HG02938 (cell line): Measurements from ENCODE around the gene CNDP2.
"Not testable (repeated sequence)": the region's sequence is repeated elsewhere in the genome, so short reads cannot be mapped to it uniquely, and the experiment has no call there.

ENCODE experiments used
- ATAC-seq: cut with Tn5 transposase; IDR thresholded peaks from one replicate; pipeline ENCODE4 v1.9.1; 2021; ENCODE audit warnings: mild to moderate bottlenecking, moderate library complexity; ENCODE audit not compliant: unreplicated experiment

Gene CNDP2

DNA sequence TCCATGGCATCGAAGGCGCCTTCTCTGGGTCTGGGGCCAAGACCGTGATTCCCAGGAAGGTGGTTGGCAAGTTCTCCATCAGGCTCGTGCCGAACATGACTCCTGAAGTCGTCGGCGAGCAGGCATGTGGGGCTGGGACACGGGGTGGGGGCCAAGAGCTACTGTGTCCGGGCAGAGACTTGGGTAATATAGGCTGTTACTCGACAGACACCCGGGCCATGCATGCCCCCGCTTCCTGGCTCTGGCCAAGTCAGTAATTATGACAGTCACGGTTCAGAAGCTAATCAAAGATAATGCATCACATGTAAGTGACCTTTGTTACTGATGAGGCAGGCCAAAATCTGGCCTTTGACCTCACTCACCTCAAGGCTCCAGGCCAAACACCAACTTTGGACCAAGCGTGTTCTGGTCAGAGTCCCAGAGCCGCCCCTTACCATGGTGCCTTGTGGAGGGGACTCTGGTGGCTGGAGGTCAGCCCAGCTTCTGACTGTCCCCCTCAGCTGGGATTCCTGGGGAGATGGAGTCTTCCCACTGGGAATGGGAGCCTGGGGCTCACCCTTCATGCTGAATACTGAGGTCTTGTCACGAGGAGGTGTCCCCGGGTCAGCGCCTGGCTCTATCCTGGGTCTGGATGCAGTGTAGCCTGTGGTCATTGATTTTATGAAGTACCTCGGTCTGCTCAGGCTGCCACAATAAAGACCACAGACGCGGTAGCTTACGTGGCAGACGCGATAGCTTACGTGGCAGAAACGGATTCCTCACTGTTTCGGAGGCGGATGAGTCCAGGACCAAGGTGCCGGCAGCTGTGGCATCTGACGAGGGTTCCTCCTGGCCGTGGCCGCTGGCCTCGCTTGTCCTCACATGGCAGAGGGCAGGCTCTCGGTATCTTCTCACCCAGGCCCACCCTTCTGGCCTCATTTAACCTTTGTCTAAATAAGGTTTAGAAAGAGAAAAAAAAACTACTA lies 20.4 kb downstream of the CNDP2 start:
- ATAC-seq: no peak

- ATAC-seq: no peak
Observed at GRCh38 chr18:74517236-74517630, 21.1 kb downstream of the CNDP2 start.

DNA sequence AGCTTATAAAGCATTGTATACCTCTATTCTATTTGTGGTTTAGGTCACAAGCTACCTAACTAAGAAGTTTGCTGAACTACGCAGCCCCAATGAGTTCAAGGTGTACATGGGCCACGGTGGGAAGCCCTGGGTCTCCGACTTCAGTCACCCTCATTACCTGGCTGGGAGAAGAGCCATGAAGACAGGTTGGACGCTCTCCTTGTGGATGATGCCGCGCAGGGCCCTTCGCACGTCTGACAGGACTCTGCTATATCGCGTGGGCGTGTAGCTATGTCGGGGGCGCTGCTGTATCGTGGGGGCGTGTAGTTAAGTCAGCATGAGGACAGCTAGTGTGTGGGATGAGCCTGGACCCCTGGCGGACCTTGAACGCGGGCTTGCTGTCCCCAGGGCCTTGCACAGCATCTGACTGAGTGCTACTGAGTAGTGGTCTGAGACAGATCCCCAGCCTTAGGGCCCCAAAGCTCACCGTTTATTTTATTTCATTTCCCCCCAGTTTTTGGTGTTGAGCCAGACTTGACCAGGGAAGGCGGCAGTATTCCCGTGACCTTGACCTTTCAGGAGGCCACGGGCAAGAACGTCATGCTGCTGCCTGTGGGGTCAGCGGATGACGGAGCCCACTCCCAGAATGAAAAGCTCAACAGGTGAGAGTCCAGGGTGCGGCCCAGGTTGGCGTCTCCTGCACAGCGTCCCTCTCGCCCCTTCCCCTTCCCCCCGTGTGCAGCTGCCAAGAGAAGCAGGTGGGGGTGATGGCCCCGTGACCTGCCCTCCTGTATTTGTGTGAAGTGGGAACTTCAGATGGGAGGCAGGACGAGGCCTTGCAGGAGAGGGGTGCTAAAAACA lies 22.5 kb downstream of the CNDP2 start:
- ATAC-seq: no peak

- no peak for ATAC-seq
Observed at GRCh38 chr18:74519320-74520095, 23.3 kb downstream of the CNDP2 start.

GRCh38 chr18:74520096-74520833 lies 24.1 kb downstream of the CNDP2 start:
- no peak for ATAC-seq

GRCh38 chr18:74521068-74521725 lies 25.0 kb downstream of the CNDP2 start:
- ATAC-seq: no peak

DNA sequence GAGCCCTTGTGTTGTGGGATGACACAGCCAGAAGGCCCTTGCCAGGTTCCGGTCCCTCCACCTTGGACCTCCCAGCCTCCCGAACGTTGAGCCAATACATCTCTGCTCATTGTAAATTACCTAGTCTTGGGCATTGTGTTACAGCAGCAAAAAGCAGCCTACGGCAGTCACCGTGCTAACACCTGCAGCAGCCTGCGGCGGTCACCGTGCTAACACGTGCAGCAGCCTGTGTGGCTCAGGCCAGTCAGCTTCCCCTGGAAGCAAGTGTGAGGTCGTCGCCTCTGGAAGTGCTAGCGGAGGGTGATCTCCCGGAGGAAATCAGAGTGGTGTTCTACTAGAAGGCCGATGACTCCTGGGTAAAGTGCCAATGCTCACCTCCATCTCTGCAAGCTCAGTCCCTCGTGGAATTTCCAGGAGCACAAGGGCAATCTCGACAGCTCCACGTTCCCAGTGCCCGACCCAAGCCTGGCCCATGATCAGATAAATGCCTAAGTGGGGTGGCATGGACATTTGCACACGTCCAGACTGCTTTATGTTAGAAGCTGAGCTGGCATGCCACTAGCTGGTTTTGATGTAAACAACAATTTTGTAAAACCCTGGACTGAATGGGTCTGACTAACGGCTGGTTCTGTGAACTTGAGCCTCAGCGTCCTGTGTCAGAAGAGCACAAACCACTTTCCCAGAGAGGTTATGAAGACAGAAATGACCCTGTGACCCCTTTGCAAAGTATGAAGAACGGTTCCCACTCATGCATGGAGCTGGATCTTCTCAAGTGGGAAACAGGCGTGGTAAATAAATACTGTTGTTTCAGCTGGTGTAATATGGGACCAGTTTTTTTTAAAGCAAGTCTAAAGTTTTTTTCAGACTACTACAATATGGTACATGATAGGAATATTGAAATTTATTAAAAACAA lies 26.7 kb downstream of the CNDP2 start:
- no peak for ATAC-seq

DNA sequence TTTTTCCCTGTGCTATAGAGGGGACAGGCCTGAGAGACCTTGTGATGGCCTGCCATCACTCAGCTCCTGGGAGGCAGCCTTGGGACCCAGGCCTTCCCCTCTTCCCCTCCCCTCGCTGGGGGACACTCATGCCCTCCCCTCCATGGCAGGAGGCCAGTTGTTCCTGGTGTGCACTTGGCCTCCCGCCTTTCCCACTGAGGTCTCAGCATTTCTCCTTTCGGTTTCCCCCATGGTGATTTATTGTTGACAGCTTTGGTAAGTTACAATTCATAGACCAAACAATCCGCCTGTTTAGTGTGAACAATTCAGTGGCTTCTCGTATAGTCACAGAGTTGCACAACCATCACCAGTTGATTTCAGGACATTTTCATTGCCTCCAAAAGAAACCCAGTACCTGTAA lies 27.9 kb downstream of the CNDP2 start:
- ATAC-seq: no peak

DNA sequence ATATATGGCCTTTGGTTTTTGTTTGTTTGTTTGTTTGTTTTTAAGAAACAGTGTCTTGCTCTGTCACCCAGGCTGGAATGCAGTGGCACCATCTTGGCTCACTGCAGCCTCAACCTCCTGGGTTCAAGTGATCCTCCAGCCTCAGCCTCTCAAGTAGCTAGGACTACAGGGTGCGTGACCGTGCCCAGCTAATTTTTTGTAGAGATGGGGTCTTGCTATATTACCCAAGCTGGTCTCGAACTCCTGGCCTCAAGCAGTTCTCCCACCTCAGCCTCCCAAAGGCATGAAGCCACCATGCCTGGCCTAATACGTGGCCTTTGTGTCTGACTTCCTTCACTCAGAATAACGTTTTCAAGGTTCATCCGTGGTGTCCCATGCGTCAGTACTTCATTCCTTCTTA lies 28.8 kb downstream of the CNDP2 start:
- ATAC-seq: not testable (repeated sequence)

- no peak for ATAC-seq
Observed at GRCh38 chr18:74525741-74526140, 29.6 kb downstream of the CNDP2 start.

- ATAC-seq: no peak
Observed at GRCh38 chr18:74526488-74526887, 30.3 kb downstream of the CNDP2 start.

GRCh38 chr18:74528478-74528877 lies 32.3 kb downstream of the CNDP2 start:
- peak; percentile 70 for ATAC-seq

DNA sequence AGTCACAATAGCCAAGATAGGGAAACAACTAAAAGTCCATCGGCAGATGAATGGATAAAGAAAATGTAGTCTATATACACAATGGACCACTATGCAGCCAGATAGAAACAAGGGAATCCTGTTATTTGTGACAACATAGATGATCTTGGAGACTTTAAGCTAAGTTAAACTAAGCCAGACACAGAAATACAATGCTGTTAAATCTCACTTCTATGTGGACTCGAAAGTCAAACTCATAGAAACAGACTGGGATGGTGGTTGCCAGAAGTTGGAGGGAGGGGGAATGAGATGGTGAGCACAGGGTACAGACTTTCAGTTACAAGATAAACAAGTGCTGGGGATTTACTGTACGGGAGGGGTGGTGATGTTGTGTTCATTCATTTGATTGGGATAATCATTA lies 32.8 kb downstream of the CNDP2 start:
- ATAC-seq: no peak

- no peak for ATAC-seq
Observed at GRCh38 chr18:74529378-74529777, 33.2 kb downstream of the CNDP2 start.

- ATAC-seq: no peak
Observed at GRCh38 chr18:74529811-74530583, 33.8 kb downstream of the CNDP2 start.

DNA sequence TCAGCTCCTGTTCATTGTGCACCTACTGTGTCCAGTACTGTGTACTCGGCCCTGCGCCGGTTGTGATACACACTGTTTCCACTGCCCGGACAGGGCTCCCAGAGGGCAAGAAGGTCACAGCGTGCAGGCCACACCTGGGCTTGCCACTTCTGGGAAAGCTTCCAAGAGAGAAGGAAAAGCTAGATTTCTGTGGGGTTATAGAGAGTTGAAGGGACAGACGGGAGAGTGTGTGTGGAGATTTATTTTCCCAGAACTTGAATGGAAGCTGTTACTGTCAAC lies 34.4 kb downstream of the CNDP2 start:
- no peak for ATAC-seq

GRCh38 chr18:74531043-74531442 lies 34.9 kb downstream of the CNDP2 start:
- no peak for ATAC-seq

GRCh38 chr18:74532511-74533025 lies 36.4 kb downstream of the CNDP2 start:
- ATAC-seq: no peak
